WTC11 (cell line): Measurements from ENCODE around the gene RGMB. TPM values are rescaled to one million over a fixed set of nuclear protein-coding genes. Genes with fewer than 3 reads are reported as not detected.

Experiments used
- ATAC-seq: fragments of 200-7000 bp; cut with Tn5 transposase; 2 replicates; pipeline ENCODE4 v1.10.0; 2021; ENCODE audit warnings: mild to moderate bottlenecking, moderate library complexity
- CTCF ChIA-PET: fragments of 300-600 bp; sonication (Branson Sonifier 250); formaldehyde crosslinking; loops from one replicate; lab custom pipeline; 2021; ENCODE audit warnings: antibody characterized with exemption; lab: Charles Lee
- POLR2A ChIA-PET: fragments of 350-600 bp; sonication (Branson Sonifier 250); formaldehyde crosslinking; loops from one replicate; lab custom pipeline; 2021; ENCODE audit warnings: antibody characterized with exemption; lab: Charles Lee
- DNase-seq: peaks from one replicate; pipeline ENCODE4 v3.0.0; 2021; ENCODE audit warnings: low spot score
- H3K27ac Mint-ChIP-seq: 2 replicates; pipeline ENCODE4 v1.8.0; 2021; ENCODE audit warnings: mixed read lengths
- H3K27me3 Mint-ChIP-seq: 2 replicates; pipeline ENCODE4 v1.8.0; 2021; ENCODE audit warnings: low read depth, mild to moderate bottlenecking, moderate library complexity, mixed read lengths
- H3K36me3 Mint-ChIP-seq: 2 replicates; pipeline ENCODE4 v1.8.0; 2021; ENCODE audit warnings: mixed read lengths
- H3K4me1 Mint-ChIP-seq: 2 replicates; pipeline ENCODE4 v1.8.0; 2022; ENCODE audit warnings: mixed read lengths
- H3K4me3 Mint-ChIP-seq: 2 replicates; pipeline ENCODE4 v1.8.0; 2021; ENCODE audit warnings: mild to moderate bottlenecking, moderate library complexity, mixed read lengths
- H3K9me3 Mint-ChIP-seq: 2 replicates; pipeline ENCODE4 v1.8.0; 2021; ENCODE audit warnings: mixed read lengths
- ATF1 ChIP-seq: sonication (generic); formaldehyde crosslinking; IDR thresholded peaks from 2 replicates; pipeline ENCODE4 v1.8.1; 2023; ENCODE audit warnings: mild to moderate bottlenecking, moderate library complexity, missing genetic modification reagents
- CREM ChIP-seq: sonication (generic); formaldehyde crosslinking; IDR thresholded peaks from 2 replicates; pipeline ENCODE4 v1.8.1; 2022; ENCODE audit warnings: mild to moderate bottlenecking, missing genetic modification reagents, moderate library complexity
- ELF4 ChIP-seq: sonication (generic); formaldehyde crosslinking; IDR thresholded peaks from 2 replicates; pipeline ENCODE4 v1.8.1; 2022; ENCODE audit warnings: low read depth, mild to moderate bottlenecking, moderate library complexity, missing genetic modification reagents
- FOXP1 ChIP-seq: sonication (generic); formaldehyde crosslinking; IDR thresholded peaks from 2 replicates; pipeline ENCODE4 v1.8.0; 2022; ENCODE audit warnings: missing genetic modification reagents, mild to moderate bottlenecking, moderate library complexity, borderline replicate concordance
- NFYB ChIP-seq: sonication (generic); formaldehyde crosslinking; conservative IDR thresholded peaks from 2 replicates; pipeline ENCODE4 v1.8.0; 2022; ENCODE audit warnings: low read depth, missing genetic modification reagents
- PREB ChIP-seq: sonication (generic); formaldehyde crosslinking; IDR thresholded peaks from 2 replicates; pipeline ENCODE4 v1.8.1; 2022; ENCODE audit warnings: mild to moderate bottlenecking, missing genetic modification reagents, moderate library complexity, borderline replicate concordance
- SP1 ChIP-seq: sonication (generic); formaldehyde crosslinking; conservative IDR thresholded peaks from 2 replicates; pipeline ENCODE4 v1.8.1; 2022; ENCODE audit warnings: missing genetic modification reagents
- ZBTB21 ChIP-seq: sonication (generic); formaldehyde crosslinking; IDR thresholded peaks from 2 replicates; pipeline ENCODE4 v1.8.1; 2023; ENCODE audit warnings: mild to moderate bottlenecking, missing genetic modification reagents, borderline replicate concordance
- ZBTB43 ChIP-seq: sonication (generic); formaldehyde crosslinking; IDR thresholded peaks from 2 replicates; pipeline ENCODE4 v1.8.1; 2023; ENCODE audit warnings: mild to moderate bottlenecking, missing genetic modification reagents
- total RNA-seq: library from RNA; stranded (reverse); gene quantifications from 3 replicates; pipeline ENCODE4 v1.2.3, GENCODE V29; 2021
- TF ChIP-seq, protein P1 (sequence below): sonication (generic); formaldehyde crosslinking; conservative IDR thresholded peaks from 2 replicates; pipeline ENCODE4 v1.8.1; 2022; ENCODE audit warnings: mild to moderate bottlenecking, missing genetic modification reagents

Gene RGMB
- total RNA-seq, 1 experiment from 2014 or later, result 33.0 TPM

GRCh38 chr5:98845878-98846277 is 72.4 kb downstream of the RGMB start:
- POLR2A ChIA-PET, result interaction anchor here (1.0 kb wide), 1 partner anchor 73 kb away, joined by 3 read pairs; no protein-coding TSS in a partner anchor
- Mint-ChIP-seq H3K27ac (no peak overlapping the region), H3K27me3 (no peaks in the 10 kb centered on the region), H3K9me3 (peaks cover 46% of the 10 kb centered on the region), H3K36me3 (peaks cover 45% of the 10 kb centered on the region), H3K4me3 (no peak overlapping the region), H3K4me1 (0 out of 2 replicates have a peak, but pooled peaks cover 4% of the 10 kb centered on the region)
- no peak for TF ChIP-seq CREM (CRISPR knock-in tag)
- TF ChIP-seq ELF4, result no peak
- TF ChIP-seq SP1 (CRISPR knock-in tag), result no peak
- TF ChIP-seq ATF1 (CRISPR knock-in tag), result no peak
- no peak for TF ChIP-seq PREB (CRISPR knock-in tag)
- no peak for TF ChIP-seq FOXP1 (CRISPR knock-in tag)
- no peak for TF ChIP-seq NFYB (CRISPR knock-in tag)
- TF ChIP-seq, protein P1, sequence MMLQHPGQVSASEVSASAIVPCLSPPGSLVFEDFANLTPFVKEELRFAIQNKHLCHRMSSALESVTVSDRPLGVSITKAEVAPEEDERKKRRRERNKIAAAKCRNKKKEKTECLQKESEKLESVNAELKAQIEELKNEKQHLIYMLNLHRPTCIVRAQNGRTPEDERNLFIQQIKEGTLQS (CRISPR knock-in tag), result no peak
- TF ChIP-seq ZBTB43 (CRISPR knock-in tag), result no peak
- no peak for TF ChIP-seq ZBTB21 (CRISPR knock-in tag)
- no peak for ATAC-seq
- CTCF ChIA-PET, result no interaction called here
- no peak for DNase-seq

Other genes with a start within 250 kb of the RGMB start
- gene CHD1, start 155.3 kb downstream of the RGMB start, total RNA-seq, result 39.9 to 42.0 TPM (median 41.8 TPM) in 3 replicates